Measurements from ENCODE around the gene TOE1. TPM values are rescaled to one million over a fixed set of nuclear protein-coding genes. Genes with fewer than 3 reads are reported as not detected.

Gene TOE1
- total and polyA plus RNA-seq, 2 donors (not counting 1 experiment from before 2014, with no cell fraction given), result 9.0 to 12.1 TPM

DNA sequence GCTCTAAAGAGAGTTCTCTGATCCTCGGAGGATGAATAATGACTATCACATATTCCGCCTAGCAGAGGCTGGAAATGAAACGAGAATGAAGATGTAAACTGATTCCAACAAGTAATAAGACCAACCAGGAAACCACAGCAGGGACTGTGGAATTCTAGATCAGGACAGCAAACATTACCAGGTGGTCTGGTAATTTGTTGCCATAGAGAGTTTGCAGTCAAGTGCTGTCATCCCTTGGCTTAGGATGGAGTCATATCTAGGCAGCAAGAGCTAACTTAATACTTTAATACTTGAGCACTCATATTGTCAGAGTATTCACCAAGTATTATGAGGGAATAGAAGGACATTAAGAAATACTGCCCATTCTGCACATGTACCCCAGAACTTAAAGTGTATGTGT is 45.3 kb downstream of the TOE1 start:
- no peaks in the 10 kb centered on the region for H4K20me1 ChIP-seq (ENCODE audit: control insufficient read depth, extremely low read depth, insufficient read depth, low read length)

GRCh38 chr1:45386219-45386618 is 46.2 kb downstream of the TOE1 start:
- Histone ChIP-seq H3K4me2 (ENCODE audit: extremely low read depth, insufficient read depth, low read length) (no peak overlapping the region), H3K4me3 (replicated peaks in 1 of 4; ENCODE audit: control extremely low read depth in 1 of 4, insufficient read depth in 1 of 4, low read depth in 3 of 4, low read length in 4 of 4) (no peak overlapping the region), H3K27me3 (ENCODE audit: control insufficient read depth, insufficient read depth, low read length) (no peaks in the 10 kb centered on the region), H3K36me3 (ENCODE audit: control insufficient read depth, insufficient read depth, low read length) (no peaks in the 10 kb centered on the region), H4K20me1 (ENCODE audit: control insufficient read depth, extremely low read depth, insufficient read depth, low read length) (no peaks in the 10 kb centered on the region), H3K9ac (ENCODE audit: insufficient read depth, low read length) (no peak overlapping the region), H3K27ac (ENCODE audit: insufficient read depth, low read length) (no peak overlapping the region), H2AFZ (ENCODE audit: low read length) (no peak overlapping the region), H3K9me3 (ENCODE audit: control insufficient read depth, insufficient read depth, low read depth, low read length) (no peaks in the 10 kb centered on the region), H3K79me2 (ENCODE audit: control insufficient read depth, insufficient read depth, low read length) (no peaks in the 10 kb centered on the region), H3K4me1 (ENCODE audit: control insufficient read depth, extremely low read depth, insufficient read depth, low read length) (no peaks in the 10 kb centered on the region)
- TF ChIP-seq, protein P1, sequence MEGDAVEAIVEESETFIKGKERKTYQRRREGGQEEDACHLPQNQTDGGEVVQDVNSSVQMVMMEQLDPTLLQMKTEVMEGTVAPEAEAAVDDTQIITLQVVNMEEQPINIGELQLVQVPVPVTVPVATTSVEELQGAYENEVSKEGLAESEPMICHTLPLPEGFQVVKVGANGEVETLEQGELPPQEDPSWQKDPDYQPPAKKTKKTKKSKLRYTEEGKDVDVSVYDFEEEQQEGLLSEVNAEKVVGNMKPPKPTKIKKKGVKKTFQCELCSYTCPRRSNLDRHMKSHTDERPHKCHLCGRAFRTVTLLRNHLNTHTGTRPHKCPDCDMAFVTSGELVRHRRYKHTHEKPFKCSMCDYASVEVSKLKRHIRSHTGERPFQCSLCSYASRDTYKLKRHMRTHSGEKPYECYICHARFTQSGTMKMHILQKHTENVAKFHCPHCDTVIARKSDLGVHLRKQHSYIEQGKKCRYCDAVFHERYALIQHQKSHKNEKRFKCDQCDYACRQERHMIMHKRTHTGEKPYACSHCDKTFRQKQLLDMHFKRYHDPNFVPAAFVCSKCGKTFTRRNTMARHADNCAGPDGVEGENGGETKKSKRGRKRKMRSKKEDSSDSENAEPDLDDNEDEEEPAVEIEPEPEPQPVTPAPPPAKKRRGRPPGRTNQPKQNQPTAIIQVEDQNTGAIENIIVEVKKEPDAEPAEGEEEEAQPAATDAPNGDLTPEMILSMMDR (conservative IDR thresholded peaks at IDR 0.05 in 1 of 2, IDR thresholded peaks at IDR 0.05 in 1 of 2; ENCODE audit: low read depth in 1 of 2, low read length in 2 of 2), result no peak
- TF ChIP-seq EZH2 (IDR thresholded peaks at IDR 0.05; ENCODE audit: low read length, missing control alignments), result no peak
- no peak for DNase-seq (ENCODE audit: low read depth in 2 of 2)

More for the DNA sequence above, 45.3 kb downstream of the TOE1 start:
- Histone ChIP-seq H3K27ac (ENCODE audit: insufficient read depth, low read length) (no peak overlapping the region), H3K4me3 (replicated peaks in 1 of 4; ENCODE audit: control extremely low read depth in 1 of 4, insufficient read depth in 1 of 4, low read depth in 3 of 4, low read length in 4 of 4) (no peak overlapping the region), H3K4me2 (ENCODE audit: extremely low read depth, insufficient read depth, low read length) (no peak overlapping the region), H3K4me1 (ENCODE audit: control insufficient read depth, extremely low read depth, insufficient read depth, low read length) (no peaks in the 10 kb centered on the region), H3K9me3 (ENCODE audit: control insufficient read depth, insufficient read depth, low read depth, low read length) (no peaks in the 10 kb centered on the region), H3K27me3 (ENCODE audit: control insufficient read depth, insufficient read depth, low read length) (no peaks in the 10 kb centered on the region), H3K36me3 (ENCODE audit: control insufficient read depth, insufficient read depth, low read length) (no peaks in the 10 kb centered on the region), H2AFZ (ENCODE audit: low read length) (no peak overlapping the region), H3K79me2 (ENCODE audit: control insufficient read depth, insufficient read depth, low read length) (no peaks in the 10 kb centered on the region), H3K9ac (ENCODE audit: insufficient read depth, low read length) (no peak overlapping the region)
- peak in 1 of 2 donors; percentile 23 for DNase-seq (ENCODE audit: low read depth in 2 of 2)
- TF ChIP-seq EZH2 (IDR thresholded peaks at IDR 0.05; ENCODE audit: low read length, missing control alignments), result no peak
- TF ChIP-seq, protein P1 (conservative IDR thresholded peaks at IDR 0.05 in 1 of 2, IDR thresholded peaks at IDR 0.05 in 1 of 2; ENCODE audit: low read depth in 1 of 2, low read length in 2 of 2), result no peak

Other genes with a start within 250 kb of the TOE1 start
- 0.77 and 0.99 TPM in 2 replicates for gene ZSWIM5, start 133.6 kb upstream of the TOE1 start, total RNA-seq
- gene ZSWIM5, start 133.6 kb upstream of the TOE1 start, polyA plus RNA-seq, result 0.73 and 0.78 TPM in 2 replicates
- 0.17 and 0.26 TPM in 2 replicates for gene HPDL, start 13.3 kb upstream of the TOE1 start, total RNA-seq
- 0.17 and 0.30 TPM in 2 replicates for gene HPDL, start 13.3 kb upstream of the TOE1 start, polyA plus RNA-seq
- 15.7 and 17.5 TPM in 2 replicates for gene MUTYH, start 270 bp downstream of the TOE1 start, total RNA-seq
- gene MUTYH, start 270 bp downstream of the TOE1 start, polyA plus RNA-seq, result 3.8 and 5.6 TPM in 2 replicates
- gene TESK2, start 151.0 kb downstream of the TOE1 start, total RNA-seq, result 2.6 and 4.3 TPM in 2 replicates
- gene TESK2, start 151.0 kb downstream of the TOE1 start, polyA plus RNA-seq, result 1.2 and 1.7 TPM in 2 replicates
- 1.0 and 1.2 TPM in 2 replicates for gene CCDC163, start 159.9 kb downstream of the TOE1 start, total RNA-seq
- gene CCDC163, start 159.9 kb downstream of the TOE1 start, polyA plus RNA-seq, result 0.85 and 1.6 TPM in 2 replicates
- gene MMACHC, start 160.1 kb downstream of the TOE1 start, total RNA-seq, result 2.3 and 2.6 TPM in 2 replicates
- 4.2 and 5.9 TPM in 2 replicates for gene MMACHC, start 160.1 kb downstream of the TOE1 start, polyA plus RNA-seq
- gene PRDX1, start 181.7 kb downstream of the TOE1 start, total RNA-seq, result 336 and 420 TPM in 2 replicates
- gene PRDX1, start 181.7 kb downstream of the TOE1 start, polyA plus RNA-seq, result 721 and 789 TPM in 2 replicates
- 110 and 123 TPM in 2 replicates for gene AKR1A1, start 210.7 kb downstream of the TOE1 start, total RNA-seq
- gene AKR1A1, start 210.7 kb downstream of the TOE1 start, polyA plus RNA-seq, result 110 and 120 TPM in 2 replicates
- 30.9 and 37.2 TPM in 2 replicates for gene NASP, start 243.9 kb downstream of the TOE1 start, total RNA-seq
- 54.1 and 86.1 TPM in 2 replicates for gene NASP, start 243.9 kb downstream of the TOE1 start, polyA plus RNA-seq